ENCODE results near the gene TSPAN5. TPM values are rescaled to one million over a fixed set of nuclear protein-coding genes. Genes with fewer than 3 reads are reported as not detected.
A peak's percentile ranks its signal among the peaks of the same experiment; 100 is the strongest.

Gene TSPAN5
- total and polyA plus RNA-seq, 9 of the 15 experiments (the other 6 are each of a cell fraction or from before 2014, with no cell fraction given), result 0.58 to 6.6 (median 0.73) TPM

- TF ChIP-seq HDAC2 (IDR thresholded peaks at IDR 0.05) (no peak), BACH1 (tag; IDR thresholded peaks at IDR 0.05) (peak; percentile 51; the same call in 1 of the 2 replicates), ZNF311 (CRISPR knock-in tag; IDR thresholded peaks at IDR 0.05) (no peak), RBM22 (IDR thresholded peaks at IDR 0.05; ENCODE audit: low read depth, low read length, poor library complexity, severe bottlenecking) (no peak), ID3 (CRISPR knock-in tag; IDR thresholded peaks at IDR 0.05) (no peak), ID3 (tag; IDR thresholded peaks at IDR 0.05) (peak; percentile 92), SP1 (CRISPR knock-in tag; IDR thresholded peaks at IDR 0.05) (no peak), NBN (IDR thresholded peaks at IDR 0.05; ENCODE audit: low read depth) (0 out of 2 replicates have a peak, but pooled peaks have one; percentile 34), ZNF589 (CRISPR knock-in tag; IDR thresholded peaks at IDR 0.05; ENCODE audit: low read depth) (peak; percentile 36; the same call in 1 of the 2 replicates)
- TF ChIP-seq, protein P1, sequence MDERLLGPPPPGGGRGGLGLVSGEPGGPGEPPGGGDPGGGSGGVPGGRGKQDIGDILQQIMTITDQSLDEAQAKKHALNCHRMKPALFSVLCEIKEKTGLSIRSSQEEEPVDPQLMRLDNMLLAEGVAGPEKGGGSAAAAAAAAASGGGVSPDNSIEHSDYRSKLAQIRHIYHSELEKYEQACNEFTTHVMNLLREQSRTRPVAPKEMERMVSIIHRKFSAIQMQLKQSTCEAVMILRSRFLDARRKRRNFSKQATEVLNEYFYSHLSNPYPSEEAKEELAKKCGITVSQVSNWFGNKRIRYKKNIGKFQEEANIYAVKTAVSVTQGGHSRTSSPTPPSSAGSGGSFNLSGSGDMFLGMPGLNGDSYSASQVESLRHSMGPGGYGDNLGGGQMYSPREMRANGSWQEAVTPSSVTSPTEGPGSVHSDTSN (CRISPR knock-in tag; IDR thresholded peaks at IDR 0.05; ENCODE audit: low read depth), result no peak
- TF ChIP-seq, protein P1 (tag; conservative IDR thresholded peaks at IDR 0.05; ENCODE audit: low read depth), result no peak
Measured at GRCh38 chr4:98515470-98515809, 143.0 kb downstream of the TSPAN5 start (continued).

Data from K562 (cell line).